Activated naive CD4-positive, alpha-beta T cell treated with anti-CD3 and anti-CD28 coated beads for 36 hours (primary cell): ENCODE results near the gene OR7G1. TPM values are rescaled to one million over a fixed set of nuclear protein-coding genes. Genes with fewer than 3 reads are reported as not detected.
"Not testable (repeated sequence)": the region's sequence is repeated elsewhere in the genome, so short reads cannot be mapped to it uniquely, and the experiment has no call there.

Source experiments
- CTCF ChIA-PET: fragments of 350-600 bp; sonication (Branson Sonifier 250); formaldehyde crosslinking; loops from one replicate; lab custom pipeline; 2021; ENCODE audit warnings: antibody characterized with exemption; lab: Charles Lee
- DNase-seq: peaks from one replicate; pipeline ENCODE4 v3.0.0-alpha.2; 2020
- H3K27ac Mint-ChIP-seq: one replicate; pipeline ENCODE4 v1.8.0; 2021; ENCODE audit warnings: mild to moderate bottlenecking, mixed read lengths
- H3K27me3 Mint-ChIP-seq: one replicate; pipeline ENCODE4 v1.8.0; 2021; ENCODE audit warnings: low read depth, mixed read lengths
- H3K36me3 Mint-ChIP-seq: one replicate; pipeline ENCODE4 v1.8.0; 2021; ENCODE audit warnings: low read depth, mixed read lengths
- H3K4me1 Mint-ChIP-seq: one replicate; pipeline ENCODE4 v1.8.0; 2021; ENCODE audit warnings: low read depth, mixed read lengths
- H3K4me3 Mint-ChIP-seq: one replicate; pipeline ENCODE4 v1.8.0; 2021; ENCODE audit warnings: mild to moderate bottlenecking, moderate library complexity, mixed read lengths
- H3K9me3 Mint-ChIP-seq: one replicate; pipeline ENCODE4 v1.8.0; 2021; ENCODE audit warnings: mixed read lengths
- intact Hi-C: fragments of 100-400 bp; cut with micrococcal nuclease; formaldehyde crosslinking; loops from one replicate; pipeline ENCODE4 v1.15.1; 2023
- total RNA-seq, 2 experiments: library from RNA; stranded (reverse); gene quantifications; one replicate each; pipeline ENCODE4 v1.2.3, GENCODE V29; 2021

The OR7G1 gene
- total RNA-seq, 2 experiments from 2014 or later, result not detected

- no peaks in the 10 kb centered on the region for H3K36me3 Mint-ChIP-seq
- CTCF ChIA-PET, result no interaction called here
- no peak overlapping the region for H3K4me3 Mint-ChIP-seq
- no peak for DNase-seq
- no peak overlapping the region for H3K27ac Mint-ChIP-seq
- no peaks in the 10 kb centered on the region for H3K9me3 Mint-ChIP-seq
- no peaks in the 10 kb centered on the region for H3K27me3 Mint-ChIP-seq
- intact Hi-C loops, result no loop called here
- no peaks in the 10 kb centered on the region for H3K4me1 Mint-ChIP-seq
These were observed 41.8 kb downstream of the OR7G1 start for GRCh38 chr19:9073806-9074205.

- H3K27ac Mint-ChIP-seq, intact Hi-C loops, H3K9me3 Mint-ChIP-seq, CTCF ChIA-PET, H3K4me3 Mint-ChIP-seq, H3K36me3 Mint-ChIP-seq, H3K4me1 Mint-ChIP-seq, DNase-seq, H3K27me3 Mint-ChIP-seq: not testable (repeated sequence)
These were observed 43.8 kb downstream of the OR7G1 start for GRCh38 chr19:9071720-9072119.

GRCh38 chr19:9070066-9070465 is 45.5 kb downstream of the OR7G1 start:
- Mint-ChIP-seq H3K36me3 (no peaks in the 10 kb centered on the region), H3K9me3 (no peaks in the 10 kb centered on the region), H3K27me3 (no peaks in the 10 kb centered on the region), H3K4me1 (no peaks in the 10 kb centered on the region), H3K4me3 (no peak overlapping the region), H3K27ac (no peak overlapping the region)
- CTCF ChIA-PET, result interaction anchor here (0.6 kb wide), 1 partner anchor 988 kb away, joined by 3 read pairs; no protein-coding TSS in a partner anchor
- DNase-seq, result no peak
- intact Hi-C loops, result no loop called here

GRCh38 chr19:9065457-9066014 is 50.0 kb downstream of the OR7G1 start:
- Mint-ChIP-seq H3K9me3 (no peaks in the 10 kb centered on the region), H3K27ac (no peak overlapping the region), H3K36me3 (no peaks in the 10 kb centered on the region), H3K4me1 (no peaks in the 10 kb centered on the region), H3K4me3 (no peak overlapping the region), H3K27me3 (no peaks in the 10 kb centered on the region)
- intact Hi-C loops, result no loop called here
- no peak for DNase-seq
- CTCF ChIA-PET, result no interaction called here

Other genes starting within 250 kb of the OR7G1 start
- gene MUC16, start 105.4 kb downstream of the OR7G1 start, total RNA-seq, result not detected
- gene OR1M1, start 28.7 kb downstream of the OR7G1 start, total RNA-seq, result not detected
- not detected for gene OR7G2, start 8.3 kb downstream of the OR7G1 start, total RNA-seq
- gene OR7G3, start 11.2 kb upstream of the OR7G1 start, total RNA-seq, result not detected
- 10 to 100 TPM; 38.9 to 39.7 TPM for gene ZNF317, start 24.6 kb upstream of the OR7G1 start, total RNA-seq
- under 1 TPM; 0.14 to 0.30 TPM for gene OR7D2, start 63.2 kb upstream of the OR7G1 start, total RNA-seq
- gene OR7D4, start 103.8 kb upstream of the OR7G1 start, total RNA-seq, result not detected
- not detected for gene OR7E24, start 135.2 kb upstream of the OR7G1 start, total RNA-seq
- 1 to 10 TPM; 4.6 to 6.4 TPM for gene ZNF699, start 194.1 kb upstream of the OR7G1 start, total RNA-seq
- gene ZNF559, start 208.4 kb upstream of the OR7G1 start, total RNA-seq, result 10 to 100 TPM; 10.3 to 11.2 TPM
- gene ZNF177, start 247.2 kb upstream of the OR7G1 start, total RNA-seq, result under 1 TPM; 0.64 to 0.91 TPM